ENCODE measurements around the gene MET.

DNA sequence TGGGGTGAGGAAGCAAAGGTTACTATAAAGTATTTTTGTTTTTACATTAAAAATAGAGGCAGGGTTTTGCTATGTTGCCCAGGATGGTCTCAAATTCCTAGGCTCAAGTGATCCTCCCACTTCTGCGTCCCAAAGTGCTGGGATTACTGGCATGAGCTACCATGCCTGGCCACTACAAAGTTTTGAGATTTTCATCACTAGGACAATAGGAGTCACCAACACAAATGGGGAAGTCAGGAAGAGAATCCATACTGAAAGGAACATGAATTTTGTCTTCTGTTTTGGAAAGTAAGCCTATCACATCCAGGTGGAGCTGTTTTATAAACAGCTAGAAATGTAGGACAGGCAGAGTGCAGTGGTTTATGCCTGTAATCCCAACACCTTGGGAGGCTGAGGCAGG lies 170.4 kb downstream of the MET start:
- TF ChIP-seq SP1 (IDR thresholded peaks at IDR 0.05) (no peak), SP1 (CRISPR knock-in tag; IDR thresholded peaks at IDR 0.05) (no peak), ZNF263 (CRISPR knock-in tag; IDR thresholded peaks at IDR 0.05) (no peak)

Measured in HepG2 (cell line).